Neural progenitor cell (in vitro differentiated cells): Measurements from ENCODE around the gene EGFLAM. TPM values are rescaled to one million over a fixed set of nuclear protein-coding genes. Genes with fewer than 3 reads are reported as not detected.

Experiments used
- DNase-seq: peaks from one replicate; pipeline ENCODE4 v3.0.0-alpha.2; 2016; ENCODE audit warnings: low spot score
- H2AFZ ChIP-seq: fragments of 200-600 bp; sonication (generic); replicated peaks from 2 replicates; pipeline ENCODE4 v1.6.1; 2016; ENCODE audit warnings: antibody characterized with exemption
- H3F3A ChIP-seq: fragments of 200-600 bp; sonication (generic); 2 replicates; pipeline ENCODE4 v1.6.1; 2016; ENCODE audit warnings: antibody characterized with exemption, low read depth
- H3K27ac ChIP-seq: fragments of 200-600 bp; sonication (generic); 2 replicates; pipeline ENCODE4 v1.5.1; 2016; ENCODE audit warnings: mild to moderate bottlenecking
- H3K27me3 ChIP-seq: fragments of 200-600 bp; sonication (generic); 2 replicates; pipeline ENCODE4 v1.6.1; 2016; ENCODE audit warnings: mild to moderate bottlenecking, moderate library complexity
- H3K36me3 ChIP-seq: fragments of 200-600 bp; sonication (generic); 2 replicates; pipeline ENCODE4 v1.5.1; 2016
- H3K4me1 ChIP-seq: fragments of 200-600 bp; sonication (generic); 2 replicates; pipeline ENCODE4 v1.6.1; 2016; ENCODE audit warnings: mixed run types
- H3K4me2 ChIP-seq: fragments of 200-600 bp; sonication (generic); 2 replicates; pipeline ENCODE4 v1.6.1; 2016
- H3K4me3 ChIP-seq: fragments of 200-600 bp; sonication (generic); 2 replicates; pipeline ENCODE4 v1.5.1; 2016
- H3K79me2 ChIP-seq: fragments of 200-600 bp; sonication (generic); 2 replicates; pipeline ENCODE4 v1.6.1; 2016; ENCODE audit warnings: low read depth
- H3K9ac ChIP-seq: fragments of 200-600 bp; sonication (generic); 2 replicates; pipeline ENCODE4 v1.6.1; 2016
- H3K9me3 ChIP-seq: fragments of 200-600 bp; sonication (generic); 2 replicates; pipeline ENCODE4 v1.5.1; 2016; ENCODE audit warnings: low read depth
- H4K20me1 ChIP-seq: fragments of 200-600 bp; sonication (generic); 2 replicates; pipeline ENCODE4 v1.6.1; 2016; ENCODE audit warnings: low read depth
- H3K27ac Mint-ChIP-seq: 3 replicates; pipeline ENCODE4 v1.8.0; 2021; ENCODE audit warnings: mixed read lengths
- H3K27me3 Mint-ChIP-seq: 2 replicates; pipeline ENCODE4 v1.8.0; 2022; ENCODE audit warnings: low read depth, mild to moderate bottlenecking, inconsistent platforms, moderate library complexity, mixed read lengths; ENCODE audit not compliant: insufficient read depth
- H3K36me3 Mint-ChIP-seq: 3 replicates; pipeline ENCODE4 v1.8.0; 2021; ENCODE audit warnings: mixed read lengths
- H3K4me1 Mint-ChIP-seq: 3 replicates; pipeline ENCODE4 v1.8.0; 2021; ENCODE audit warnings: mixed read lengths
- H3K4me3 Mint-ChIP-seq: 3 replicates; pipeline ENCODE4 v1.8.0; 2021; ENCODE audit warnings: mild to moderate bottlenecking, moderate library complexity, mixed read lengths
- H3K9me3 Mint-ChIP-seq: 3 replicates; pipeline ENCODE4 v1.8.0; 2020; ENCODE audit warnings: mixed read lengths
- CTCF ChIP-seq: fragments of 200-600 bp; sonication (generic); IDR thresholded peaks from 2 replicates; pipeline ENCODE4 v1.5.1; 2017; ENCODE audit warnings: antibody characterized with exemption, mild to moderate bottlenecking
- EZH2 ChIP-seq: fragments of 200-600 bp; sonication (generic); IDR thresholded peaks from 2 replicates; pipeline ENCODE4 v1.6.1; 2017; ENCODE audit warnings: antibody characterized with exemption, mild to moderate bottlenecking, moderate library complexity
- EZH2phosphoT487 ChIP-seq: fragments of 200-600 bp; sonication (generic); IDR thresholded peaks from 2 replicates; pipeline ENCODE4 v1.6.1; 2017; ENCODE audit warnings: antibody characterized with exemption
- total RNA-seq: library from RNA; depleted of rRNA; stranded (reverse); fragments of >200 nt; gene quantifications from 2 replicates; pipeline ENCODE4 v1.2.3, GENCODE V29; 2015; ENCODE audit warnings: low replicate concordance

EGFLAM gene
- total RNA-seq, 1 donor from 2014 or later = 0.69 TPM

GRCh38 chr5:38321978-38322377, 63.6 kb downstream of the EGFLAM start:
- H2AFZ ChIP-seq = no peak overlapping the region
- no peaks in the 10 kb centered on the region for H3K4me1 ChIP-seq
- no peak for DNase-seq
- H3K79me2 ChIP-seq = no peaks in the 10 kb centered on the region
- no peak overlapping the region for H3K27ac Mint-ChIP-seq
- H3K27me3 Mint-ChIP-seq = no peaks in the 10 kb centered on the region
- H3K36me3 Mint-ChIP-seq = no peaks in the 10 kb centered on the region
- no peak overlapping the region for H3K27ac ChIP-seq
- H3K4me3 ChIP-seq = no peak overlapping the region
- no peak overlapping the region for H3K4me3 Mint-ChIP-seq
- H4K20me1 ChIP-seq = no peaks in the 10 kb centered on the region
- H3K9me3 Mint-ChIP-seq = peaks cover 2% of the 10 kb centered on the region
- TF ChIP-seq EZH2 (no peak), EZH2phosphoT487 (no peak), CTCF (no peak)
- no peaks in the 10 kb centered on the region for H3F3A ChIP-seq
- H3K4me2 ChIP-seq = no peak overlapping the region
- no peaks in the 10 kb centered on the region for H3K4me1 Mint-ChIP-seq
- no peaks in the 10 kb centered on the region for H3K36me3 ChIP-seq
- H3K27me3 ChIP-seq = no peaks in the 10 kb centered on the region
- no peak overlapping the region for H3K9ac ChIP-seq
- no peaks in the 10 kb centered on the region for H3K9me3 ChIP-seq

GRCh38 chr5:38323645-38324295, 65.4 kb downstream of the EGFLAM start:
- H3K27me3 ChIP-seq = no peaks in the 10 kb centered on the region
- H2AFZ ChIP-seq = no peak overlapping the region
- TF ChIP-seq CTCF (no peak), EZH2phosphoT487 (no peak), EZH2 (no peak)
- no peaks in the 10 kb centered on the region for H3F3A ChIP-seq
- no peaks in the 10 kb centered on the region for H3K27me3 Mint-ChIP-seq
- no peaks in the 10 kb centered on the region for H3K36me3 ChIP-seq
- H3K9me3 Mint-ChIP-seq = no peaks in the 10 kb centered on the region
- no peak for DNase-seq
- H3K36me3 Mint-ChIP-seq = no peaks in the 10 kb centered on the region
- H3K27ac ChIP-seq = no peak overlapping the region
- H3K4me1 Mint-ChIP-seq = no peaks in the 10 kb centered on the region
- no peak overlapping the region for H3K27ac Mint-ChIP-seq
- H3K9ac ChIP-seq = no peak overlapping the region
- no peak overlapping the region for H3K4me2 ChIP-seq
- H3K79me2 ChIP-seq = no peaks in the 10 kb centered on the region
- no peaks in the 10 kb centered on the region for H3K9me3 ChIP-seq
- H3K4me1 ChIP-seq = no peaks in the 10 kb centered on the region
- no peak overlapping the region for H3K4me3 Mint-ChIP-seq
- no peaks in the 10 kb centered on the region for H4K20me1 ChIP-seq
- no peak overlapping the region for H3K4me3 ChIP-seq

- Histone ChIP-seq H3K36me3 (no peaks in the 10 kb centered on the region), H3K9me3 (no peaks in the 10 kb centered on the region), H2AFZ (no peak overlapping the region), H3K9ac (no peak overlapping the region), H3K27ac (no peak overlapping the region), H3F3A (no peaks in the 10 kb centered on the region), H3K4me2 (no peak overlapping the region), H4K20me1 (no peaks in the 10 kb centered on the region), H3K27me3 (no peaks in the 10 kb centered on the region), H3K4me1 (no peaks in the 10 kb centered on the region), H3K79me2 (no peaks in the 10 kb centered on the region), H3K4me3 (no peak overlapping the region)
- H3K9me3 Mint-ChIP-seq = peaks cover 4% of the 10 kb centered on the region
- H3K27me3 Mint-ChIP-seq = no peaks in the 10 kb centered on the region
- DNase-seq = peak; percentile 20
- no peaks in the 10 kb centered on the region for H3K4me1 Mint-ChIP-seq
- TF ChIP-seq CTCF (no peak), EZH2phosphoT487 (no peak), EZH2 (no peak)
- H3K4me3 Mint-ChIP-seq = no peak overlapping the region
- H3K36me3 Mint-ChIP-seq = no peaks in the 10 kb centered on the region
- no peak overlapping the region for H3K27ac Mint-ChIP-seq
Observed at GRCh38 chr5:38329132-38329715, 70.9 kb downstream of the EGFLAM start.
